Kidney (tissue), 14 donors: ENCODE results near the gene NLRC5. TPM values are rescaled to one million over a fixed set of nuclear protein-coding genes. Genes with fewer than 3 reads are reported as not detected.

Experiments
- DNase-seq, 5 donors: peaks; one replicate each; pipeline ENCODE4 v3.0.0-alpha.2; 2013 to 2020
- FAIRE-seq: peaks from 2 replicates; lab custom pipeline; 2012; peaks lifted over from hg19 to GRCh38; lab: Jason Lieb, UNC
- H3K27ac ChIP-seq, 2 donors: one replicate each; pipeline ENCODE4 v1.7.0; 2013; ENCODE audit warnings: low read depth in 2 of 2, low read length in 2 of 2, inconsistent platforms in 1 of 2
- H3K27me3 ChIP-seq: one replicate; pipeline ENCODE4 v1.7.1; 2013; ENCODE audit warnings: low read length, inconsistent platforms; ENCODE audit not compliant: control insufficient read depth, insufficient read depth
- H3K36me3 ChIP-seq, 3 donors: one replicate each; pipeline versions ENCODE4 v1.7.0 to v1.7.1; 2013; ENCODE audit warnings: low read length in 3 of 3, control low read depth in 1 of 3, inconsistent platforms in 1 of 3; ENCODE audit not compliant: insufficient read depth in 3 of 3, control insufficient read depth in 2 of 3
- H3K4me1 ChIP-seq, 3 donors: one replicate each; pipeline versions ENCODE4 v1.7.0 to v1.7.1; 2013; ENCODE audit warnings: low read length in 3 of 3, inconsistent platforms in 1 of 3, low read depth in 1 of 3; ENCODE audit not compliant: control insufficient read depth in 2 of 3, insufficient read depth in 2 of 3
- H3K4me3 ChIP-seq, 3 donors: one replicate each; pipeline versions ENCODE4 v1.7.0 to v1.8.1; 2013; ENCODE audit warnings: low read length in 3 of 3, control low read depth in 1 of 3, inconsistent platforms in 1 of 3
- H3K9ac ChIP-seq, 3 donors: one replicate each; pipeline versions ENCODE4 v1.7.0 to v1.7.1; 2013; ENCODE audit warnings: low read length in 3 of 3, control low read depth in 1 of 3, inconsistent platforms in 1 of 3
- H3K9me3 ChIP-seq, 3 donors: one replicate each; pipeline versions ENCODE4 v1.7.0 to v1.7.1; 2013; ENCODE audit warnings: low read length in 3 of 3, control low read depth in 1 of 3, inconsistent platforms in 1 of 3; ENCODE audit not compliant: control insufficient read depth in 2 of 3, insufficient read depth in 1 of 3
- intact Hi-C: fragments of 100-400 bp; cut with DNase I; formaldehyde crosslinking; loops from one replicate; pipeline ENCODE4 v1.11.1; 2022
- polyA plus RNA-seq: library from polyadenylated mRNA; stranded (reverse); fragments of 350-450 nt; fragmentation: Illumina TruSeq; extraction: RNeasy Lipid Tissue Mini Kit (QIAGEN cat#74804); gene quantifications from one replicate; pipeline ENCODE4 v1.2.3, GENCODE V29; 2014; ENCODE audit warnings: low read depth, low replicate concordance; ENCODE audit not compliant: insufficient read depth
- total RNA-seq: library from RNA; stranded (reverse); fragmentation: NEBNext Ultra II Directional; extraction: Animal tissue kit (Norgen Biotek cat#: 25700); gene quantifications from one replicate; pipeline ENCODE4 v1.2.1, GENCODE V29; 2021
- TF ChIP-seq, protein P1 (sequence below): IDR thresholded peaks from 3 replicates; pipeline ENCODE4 v1.5.1; 2012; ENCODE audit warnings: mild to moderate bottlenecking, moderate library complexity, borderline replicate concordance; ENCODE audit not compliant: insufficient read depth; ENCODE audit errors: extremely low read depth
- donor health status: control.
- donor health status: control.
- donor health status: control.
- donor health status: control.
- donor health status: control.
- donor health status: DM: yes; HTN: yes; CAD: no.
- donor health status: Normal renal cell carcinoma (clear cell type).

NLRC5 gene
- total and polyA plus RNA-seq, 2 donors from 2014 or later = 7.1 to 55.6 TPM

DNA sequence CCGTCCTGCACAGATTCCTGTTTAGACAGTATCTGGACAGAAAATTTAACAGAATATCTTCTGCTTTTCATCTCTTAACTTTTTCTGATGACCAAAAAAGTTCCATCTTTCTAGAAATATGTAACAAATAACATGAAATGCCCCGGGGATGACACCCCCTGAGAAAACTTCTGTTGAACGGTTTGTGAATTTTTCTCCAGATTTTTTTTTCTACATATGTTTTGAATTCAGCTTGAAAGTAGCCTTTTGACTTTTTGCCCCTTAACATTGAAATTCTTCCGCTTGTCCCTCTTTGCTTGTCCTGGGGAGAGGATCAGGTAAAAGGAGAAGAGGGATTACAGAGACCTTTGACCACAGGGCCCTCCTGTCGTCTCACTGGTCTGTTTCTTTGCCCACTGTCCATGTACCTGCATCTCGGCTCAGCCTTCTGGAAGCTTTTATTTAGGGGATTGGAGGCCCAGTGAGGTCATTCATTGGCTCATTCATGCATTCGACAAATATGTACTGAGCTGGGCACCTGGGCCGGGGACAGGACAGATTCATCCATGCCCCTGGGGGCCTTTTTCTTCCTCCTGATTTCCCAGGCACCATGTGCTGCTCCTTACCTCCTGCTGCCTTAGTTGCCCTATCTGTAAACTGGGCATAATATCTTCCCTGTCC lies 83.4 kb downstream of the NLRC5 start:
- no peaks in the 10 kb centered on the region for H3K4me1 ChIP-seq
- no peak for FAIRE-seq
- H3K4me3 ChIP-seq = no peak overlapping the region
- no peaks in the 10 kb centered on the region for H3K27me3 ChIP-seq
- no peak for DNase-seq
- intact Hi-C loops = no loop called here
- H3K9ac ChIP-seq = no peak overlapping the region
- no peaks in the 10 kb centered on the region for H3K9me3 ChIP-seq
- H3K36me3 ChIP-seq = peaks cover 0 to 2% (median 0%) of the 10 kb centered on the region in 3 donors
- H3K27ac ChIP-seq = no peak overlapping the region
- TF ChIP-seq, protein P1, sequence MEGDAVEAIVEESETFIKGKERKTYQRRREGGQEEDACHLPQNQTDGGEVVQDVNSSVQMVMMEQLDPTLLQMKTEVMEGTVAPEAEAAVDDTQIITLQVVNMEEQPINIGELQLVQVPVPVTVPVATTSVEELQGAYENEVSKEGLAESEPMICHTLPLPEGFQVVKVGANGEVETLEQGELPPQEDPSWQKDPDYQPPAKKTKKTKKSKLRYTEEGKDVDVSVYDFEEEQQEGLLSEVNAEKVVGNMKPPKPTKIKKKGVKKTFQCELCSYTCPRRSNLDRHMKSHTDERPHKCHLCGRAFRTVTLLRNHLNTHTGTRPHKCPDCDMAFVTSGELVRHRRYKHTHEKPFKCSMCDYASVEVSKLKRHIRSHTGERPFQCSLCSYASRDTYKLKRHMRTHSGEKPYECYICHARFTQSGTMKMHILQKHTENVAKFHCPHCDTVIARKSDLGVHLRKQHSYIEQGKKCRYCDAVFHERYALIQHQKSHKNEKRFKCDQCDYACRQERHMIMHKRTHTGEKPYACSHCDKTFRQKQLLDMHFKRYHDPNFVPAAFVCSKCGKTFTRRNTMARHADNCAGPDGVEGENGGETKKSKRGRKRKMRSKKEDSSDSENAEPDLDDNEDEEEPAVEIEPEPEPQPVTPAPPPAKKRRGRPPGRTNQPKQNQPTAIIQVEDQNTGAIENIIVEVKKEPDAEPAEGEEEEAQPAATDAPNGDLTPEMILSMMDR = no peak

DNA sequence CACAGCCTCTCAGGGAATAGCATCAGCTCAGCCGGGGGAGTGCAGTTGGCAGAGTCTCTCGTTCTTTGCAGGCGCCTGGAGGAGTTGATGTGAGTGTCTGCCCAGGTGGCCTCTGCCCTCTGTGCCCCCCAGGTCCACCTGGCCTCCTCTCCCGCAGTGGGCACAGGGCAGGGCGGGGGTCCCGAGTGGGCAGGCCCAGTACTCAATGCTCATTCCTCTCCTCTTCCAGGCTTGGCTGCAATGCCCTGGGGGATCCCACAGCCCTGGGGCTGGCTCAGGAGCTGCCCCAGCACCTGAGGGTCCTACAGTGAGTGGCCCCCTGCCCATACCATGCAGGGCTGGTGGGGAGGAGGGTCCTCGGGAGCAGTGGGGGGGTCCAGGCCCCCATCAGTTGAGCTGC lies 88.4 kb downstream of the NLRC5 start:
- FAIRE-seq (no peak), DNase-seq (peak in 1 of 5 donors; percentile 63)
- TF ChIP-seq, protein P1 = no peak
- Histone ChIP-seq H3K27ac (no peak overlapping the region), H3K9ac (no peak overlapping the region), H3K9me3 (no peaks in the 10 kb centered on the region), H3K36me3 (no peaks in the 10 kb centered on the region), H3K27me3 (no peaks in the 10 kb centered on the region), H3K4me3 (no peak overlapping the region), H3K4me1 (no peaks in the 10 kb centered on the region)
- intact Hi-C loops = no loop called here

DNA sequence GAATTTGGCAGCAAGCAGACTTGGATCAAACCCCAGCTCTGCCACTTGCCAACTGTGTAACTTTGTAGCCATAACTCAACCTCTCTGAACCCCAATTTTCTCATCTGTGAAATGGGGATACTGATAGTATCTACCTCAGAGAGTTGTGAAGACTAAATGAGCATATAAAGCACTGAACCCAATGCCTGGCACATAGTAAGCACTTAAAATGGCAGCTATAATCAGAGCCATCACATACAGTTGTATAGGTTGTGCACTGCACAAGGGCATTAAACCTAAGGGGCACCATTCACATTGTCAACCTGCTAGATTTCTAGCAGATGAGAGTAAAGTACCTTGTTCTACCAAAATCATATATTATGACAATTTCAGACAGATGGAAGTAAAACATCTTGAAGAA lies 92.4 kb downstream of the NLRC5 start:
- Histone ChIP-seq H3K9me3 (no peaks in the 10 kb centered on the region), H3K9ac (no peak overlapping the region), H3K36me3 (no peaks in the 10 kb centered on the region), H3K27ac (no peak overlapping the region), H3K4me3 (no peak overlapping the region), H3K27me3 (no peaks in the 10 kb centered on the region), H3K4me1 (no peaks in the 10 kb centered on the region)
- DNase-seq (no peak), FAIRE-seq (no peak)
- intact Hi-C loops = no loop called here
- TF ChIP-seq, protein P1 = no peak

DNA sequence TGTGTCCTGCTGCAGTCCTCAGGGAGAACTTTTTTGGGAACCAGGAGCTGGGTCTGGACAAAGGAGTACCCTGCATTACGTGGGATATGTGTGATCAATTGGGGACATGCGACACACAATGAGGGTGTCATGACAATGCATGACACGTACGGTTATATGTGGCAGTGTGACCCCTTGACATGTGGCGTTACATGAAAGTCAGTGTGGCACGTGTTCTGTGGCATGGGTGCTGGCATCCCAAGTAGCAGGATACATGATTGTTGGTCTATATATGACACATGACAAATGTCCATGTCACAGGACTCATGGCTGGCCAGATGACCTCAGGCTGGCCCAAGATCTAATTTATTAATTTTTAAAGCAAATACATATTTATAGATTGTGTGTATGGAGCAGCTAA lies 93.3 kb downstream of the NLRC5 start:
- no peak overlapping the region for H3K9ac ChIP-seq
- no peaks in the 10 kb centered on the region for H3K36me3 ChIP-seq
- H3K4me1 ChIP-seq = no peaks in the 10 kb centered on the region
- no peak for FAIRE-seq
- H3K9me3 ChIP-seq = no peaks in the 10 kb centered on the region
- no peak for DNase-seq
- H3K27me3 ChIP-seq = no peaks in the 10 kb centered on the region
- H3K4me3 ChIP-seq = no peak overlapping the region
- TF ChIP-seq, protein P1 = no peak
- intact Hi-C loops = no loop called here
- H3K27ac ChIP-seq = no peak overlapping the region
